Mucosa of stomach (tissue), 1 donor: ENCODE data around the gene OLFML3.
A peak's percentile ranks its signal among the peaks of the same experiment; 100 is the strongest.

Source experiments
- H3K27me3 ChIP-seq: one replicate; pipeline ENCODE4 v1.7.0; 2013; ENCODE audit warnings: mild to moderate bottlenecking, low read length; ENCODE audit not compliant: control insufficient read depth, insufficient read depth
- H3K36me3 ChIP-seq: one replicate; pipeline ENCODE4 v1.7.0; 2013; ENCODE audit warnings: low read length; ENCODE audit not compliant: control insufficient read depth, insufficient read depth
- H3K4me1 ChIP-seq: one replicate; pipeline ENCODE4 v1.7.0; 2013; ENCODE audit warnings: mild to moderate bottlenecking, low read length; ENCODE audit not compliant: control insufficient read depth, insufficient read depth
- H3K4me3 ChIP-seq: one replicate; pipeline ENCODE4 v1.7.0; 2013; ENCODE audit warnings: low read length
- H3K9ac ChIP-seq: one replicate; pipeline ENCODE4 v1.7.0; 2013; ENCODE audit warnings: mild to moderate bottlenecking, low read length, moderate library complexity
- H3K9me3 ChIP-seq: one replicate; pipeline ENCODE4 v1.7.0; 2013; ENCODE audit warnings: mild to moderate bottlenecking, low read length, moderate library complexity; ENCODE audit not compliant: control insufficient read depth
- donor health status: Pancreatic carcinoma.

OLFML3 gene, protein sequence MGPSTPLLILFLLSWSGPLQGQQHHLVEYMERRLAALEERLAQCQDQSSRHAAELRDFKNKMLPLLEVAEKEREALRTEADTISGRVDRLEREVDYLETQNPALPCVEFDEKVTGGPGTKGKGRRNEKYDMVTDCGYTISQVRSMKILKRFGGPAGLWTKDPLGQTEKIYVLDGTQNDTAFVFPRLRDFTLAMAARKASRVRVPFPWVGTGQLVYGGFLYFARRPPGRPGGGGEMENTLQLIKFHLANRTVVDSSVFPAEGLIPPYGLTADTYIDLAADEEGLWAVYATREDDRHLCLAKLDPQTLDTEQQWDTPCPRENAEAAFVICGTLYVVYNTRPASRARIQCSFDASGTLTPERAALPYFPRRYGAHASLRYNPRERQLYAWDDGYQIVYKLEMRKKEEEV

DNA sequence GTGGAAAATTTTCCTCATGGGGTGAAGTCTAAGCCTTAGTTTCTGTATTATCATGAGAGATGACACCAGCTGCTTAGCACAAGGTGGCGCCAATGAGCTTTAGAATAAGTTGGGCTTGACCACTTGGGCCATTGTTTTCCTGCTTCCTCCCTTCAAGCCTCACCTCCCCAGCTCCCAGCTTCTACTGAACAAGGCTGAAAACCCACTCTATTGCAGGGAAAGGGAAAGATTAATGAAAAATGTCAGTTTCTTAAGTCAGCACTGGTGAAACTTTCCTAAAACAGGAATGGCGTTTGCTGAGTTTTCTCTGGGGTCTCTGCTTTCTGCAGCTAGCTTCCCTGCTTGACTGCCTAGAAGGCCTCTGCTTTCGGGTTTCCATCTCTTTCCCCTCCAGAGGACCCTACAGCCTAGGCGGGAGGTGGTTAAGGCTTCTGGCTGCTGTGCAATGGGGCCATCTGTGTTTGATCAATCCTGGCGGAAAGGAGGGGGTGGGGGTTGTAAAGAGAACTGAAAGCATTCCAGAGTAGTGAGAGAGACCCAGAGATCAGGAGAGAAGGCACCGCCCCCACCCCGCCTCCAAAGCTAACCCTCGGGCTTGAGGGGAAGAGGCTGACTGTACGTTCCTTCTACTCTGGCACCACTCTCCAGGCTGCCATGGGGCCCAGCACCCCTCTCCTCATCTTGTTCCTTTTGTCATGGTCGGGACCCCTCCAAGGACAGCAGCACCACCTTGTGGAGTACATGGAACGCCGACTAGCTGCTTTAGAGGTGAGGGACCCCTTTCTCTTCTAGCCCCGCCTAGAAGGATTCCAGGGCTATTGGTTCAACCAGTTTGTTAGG is at the start of gene OLFML3:
Gene OLFML3 (plus strand): TSS at position 612 of the 840 bp plus-strand sequence. CDS start 43 bp downstream, at position 655.
- no peaks in the 10 kb centered on the region for H3K9me3 ChIP-seq

DNA sequence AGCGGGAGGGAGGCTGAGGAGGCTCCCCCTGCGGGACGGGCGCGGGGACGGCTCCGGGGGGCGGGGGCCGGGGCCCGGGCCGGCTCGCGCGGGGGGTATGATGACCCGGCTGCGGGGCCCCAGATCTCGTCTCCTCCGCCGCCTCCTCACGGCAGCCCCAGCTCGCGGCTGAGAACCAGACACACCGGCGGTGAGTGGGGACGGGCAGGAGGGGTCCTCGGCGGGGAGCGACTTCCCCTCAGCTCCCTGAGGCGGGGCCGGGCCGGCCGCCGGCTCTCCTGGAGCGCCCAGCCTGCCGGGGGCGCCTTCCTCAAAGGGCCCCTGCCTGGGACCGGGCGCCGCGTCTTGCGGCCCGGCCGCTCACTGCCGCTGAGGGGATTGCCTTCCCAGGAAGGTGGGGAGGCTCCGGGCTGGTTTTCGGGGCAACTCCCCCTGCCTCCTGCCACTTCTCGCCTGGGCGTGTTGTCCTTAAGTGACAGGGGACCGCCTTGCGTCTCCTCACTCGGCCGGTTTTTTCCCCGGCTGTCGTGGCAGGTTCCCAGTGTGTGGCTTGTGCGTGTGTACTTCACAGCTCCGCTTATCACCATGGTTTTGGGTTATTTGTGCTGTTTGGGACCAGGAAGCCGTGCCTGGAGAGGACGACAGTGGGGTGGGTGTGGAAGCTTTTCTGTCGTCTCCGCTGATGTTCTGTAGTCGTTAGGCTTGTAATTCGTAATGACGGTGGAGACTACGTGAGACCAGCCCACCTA is 49.4 kb upstream of the OLFML3 start:
- Histone ChIP-seq H3K27me3 (no peaks in the 10 kb centered on the region), H3K4me3 (peak overlapping the region; percentile 81), H3K36me3 (no peaks in the 10 kb centered on the region), H3K9ac (peak overlapping the region; percentile 97), H3K9me3 (no peaks in the 10 kb centered on the region), H3K4me1 (peaks cover 22% of the 10 kb centered on the region)

More for the DNA sequence above, at the start of gene OLFML3:
- Histone ChIP-seq H3K36me3 (no peaks in the 10 kb centered on the region), H3K4me3 (no peak within 1 kb of the TSS), H3K27me3 (no peaks in the 10 kb centered on the region), H3K4me1 (peaks cover 22% of the 10 kb centered on the region), H3K9ac (peak within 1 kb of the TSS; percentile 50)

DNA sequence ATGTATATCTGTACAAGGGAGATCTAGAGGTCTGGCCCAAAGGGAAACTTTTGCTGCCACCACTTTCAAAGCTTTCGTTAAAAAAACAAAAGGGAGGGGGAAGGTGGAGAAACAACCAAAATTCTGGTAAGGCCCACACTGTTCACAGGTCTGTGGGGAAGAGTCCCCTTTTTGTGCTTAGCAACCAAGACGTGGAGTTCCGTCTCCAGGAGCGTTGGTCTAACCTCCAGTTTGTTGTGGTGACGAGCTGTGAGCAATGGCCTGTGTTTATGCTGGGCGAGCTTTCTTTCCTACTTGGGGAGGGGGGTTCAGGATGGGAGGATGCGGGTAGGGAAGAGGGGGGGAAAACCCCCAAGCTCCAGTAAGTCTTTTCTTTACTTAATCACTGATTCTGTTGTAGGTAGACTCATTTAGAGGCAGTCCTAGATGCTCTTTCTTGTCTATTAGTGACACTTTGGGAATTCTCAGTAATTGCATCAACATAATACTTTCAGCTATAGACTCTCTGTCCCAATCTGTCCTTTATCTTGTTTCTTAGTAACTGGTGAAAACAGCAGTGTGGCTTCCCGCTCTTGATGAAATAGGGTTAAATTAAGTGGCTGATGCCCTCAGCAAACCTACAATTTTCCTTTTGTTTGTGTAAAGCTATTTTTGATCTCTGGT is 48.6 kb upstream of the OLFML3 start:
- no peaks in the 10 kb centered on the region for H3K9me3 ChIP-seq
- peak overlapping the region; percentile 97 for H3K9ac ChIP-seq
- H3K4me3 ChIP-seq, result peak overlapping the region; percentile 48
- H3K27me3 ChIP-seq, result no peaks in the 10 kb centered on the region
- no peaks in the 10 kb centered on the region for H3K36me3 ChIP-seq
- H3K4me1 ChIP-seq, result peaks cover 22% of the 10 kb centered on the region

DNA sequence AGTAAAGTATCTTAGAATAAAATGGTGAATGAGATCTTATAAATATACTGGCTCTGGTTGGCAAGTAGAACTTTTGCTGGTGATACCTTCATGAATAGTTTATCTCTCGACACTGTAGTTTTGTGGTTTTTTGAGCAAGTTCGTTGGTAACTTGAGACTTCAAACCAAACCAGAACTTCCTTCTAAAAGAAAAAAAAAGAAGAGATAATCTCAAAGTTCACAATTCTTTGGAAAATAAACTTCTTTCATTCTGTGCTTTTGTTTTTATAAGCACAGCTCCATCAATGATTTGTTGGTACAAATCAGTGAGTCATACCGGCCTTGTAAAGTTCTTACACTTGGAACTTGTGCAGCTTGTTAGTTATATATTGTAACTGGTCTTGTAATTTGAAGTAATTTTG is 47.8 kb upstream of the OLFML3 start:
- Histone ChIP-seq H3K9ac (no peak overlapping the region), H3K4me1 (peaks cover 22% of the 10 kb centered on the region), H3K36me3 (no peaks in the 10 kb centered on the region), H3K27me3 (no peaks in the 10 kb centered on the region), H3K4me3 (no peak overlapping the region), H3K9me3 (no peaks in the 10 kb centered on the region)

DNA sequence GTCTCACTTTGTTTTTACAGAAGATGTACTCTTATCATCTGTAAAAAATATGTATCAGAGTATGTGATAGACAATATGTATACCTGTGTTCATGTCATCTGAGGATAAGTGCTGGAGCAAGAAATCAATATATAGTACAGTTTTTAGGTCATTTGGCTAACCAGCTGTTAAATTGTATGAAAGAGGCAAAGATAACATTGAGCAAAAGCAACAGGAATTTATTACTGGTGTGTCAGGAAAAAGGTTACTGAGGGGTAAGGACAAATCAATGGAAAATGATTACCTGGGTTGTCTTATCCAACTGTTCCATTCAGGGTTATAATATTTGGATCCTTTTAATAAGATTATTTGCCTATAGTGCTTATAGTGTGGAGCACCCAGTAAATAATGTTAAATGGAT is 45.3 kb upstream of the OLFML3 start:
- no peak overlapping the region for H3K4me3 ChIP-seq
- H3K9ac ChIP-seq, result no peak overlapping the region
- H3K4me1 ChIP-seq, result peaks cover 16% of the 10 kb centered on the region
- no peaks in the 10 kb centered on the region for H3K9me3 ChIP-seq
- H3K36me3 ChIP-seq, result no peaks in the 10 kb centered on the region
- H3K27me3 ChIP-seq, result no peaks in the 10 kb centered on the region

DNA sequence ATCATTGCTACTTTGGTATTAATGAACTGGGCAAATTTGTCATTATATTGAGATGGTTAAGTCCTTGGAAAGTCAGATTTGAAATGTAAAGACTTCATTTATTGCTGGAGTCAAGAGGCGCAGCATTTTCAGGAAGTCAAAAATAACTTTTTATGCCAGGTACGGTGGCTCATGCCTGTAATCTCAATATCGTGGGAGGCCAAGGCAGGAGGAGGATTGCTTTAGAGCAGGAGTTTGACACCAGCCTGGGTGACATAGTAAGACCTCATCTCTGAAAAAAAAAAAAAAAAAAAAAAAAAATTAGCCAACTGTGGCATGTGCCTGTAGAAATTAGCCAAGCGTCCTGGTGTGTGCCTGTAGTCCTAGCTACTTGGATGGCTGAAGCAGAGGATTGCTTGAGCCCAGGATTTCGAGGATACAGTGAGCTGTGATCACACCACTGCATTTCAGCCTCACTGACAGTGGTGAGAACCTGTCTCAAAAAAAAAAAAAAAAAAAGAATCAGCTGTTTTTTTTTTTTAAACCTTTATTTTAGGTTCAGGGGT is 44.7 kb upstream of the OLFML3 start:
- H3K4me1 ChIP-seq, result peaks cover 16% of the 10 kb centered on the region
- no peak overlapping the region for H3K4me3 ChIP-seq
- no peak overlapping the region for H3K9ac ChIP-seq
- no peaks in the 10 kb centered on the region for H3K9me3 ChIP-seq
- no peaks in the 10 kb centered on the region for H3K36me3 ChIP-seq
- H3K27me3 ChIP-seq, result no peaks in the 10 kb centered on the region

DNA sequence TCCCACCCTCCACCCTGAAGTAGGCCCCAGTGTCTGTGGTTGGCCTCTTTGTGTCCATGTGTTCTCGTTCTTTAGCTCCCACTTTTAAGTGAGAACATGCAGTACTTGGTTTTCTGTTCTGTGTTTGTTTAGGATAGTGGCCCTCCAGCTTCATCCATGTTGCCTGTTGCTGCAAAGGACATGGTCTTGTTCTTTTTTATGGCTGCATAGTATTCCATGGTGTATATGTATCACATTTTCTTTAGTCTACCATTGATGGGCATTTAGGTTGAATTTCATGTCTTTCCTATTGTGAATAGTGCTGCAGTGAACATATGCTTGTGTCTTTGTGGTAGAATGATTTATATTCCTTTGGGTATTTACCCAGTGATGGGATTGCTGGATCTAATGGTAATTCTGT is 44.1 kb upstream of the OLFML3 start:
- no peaks in the 10 kb centered on the region for H3K27me3 ChIP-seq
- peaks cover 16% of the 10 kb centered on the region for H3K4me1 ChIP-seq
- H3K36me3 ChIP-seq, result no peaks in the 10 kb centered on the region
- no peaks in the 10 kb centered on the region for H3K9me3 ChIP-seq
- no peak overlapping the region for H3K9ac ChIP-seq
- no peak overlapping the region for H3K4me3 ChIP-seq

DNA sequence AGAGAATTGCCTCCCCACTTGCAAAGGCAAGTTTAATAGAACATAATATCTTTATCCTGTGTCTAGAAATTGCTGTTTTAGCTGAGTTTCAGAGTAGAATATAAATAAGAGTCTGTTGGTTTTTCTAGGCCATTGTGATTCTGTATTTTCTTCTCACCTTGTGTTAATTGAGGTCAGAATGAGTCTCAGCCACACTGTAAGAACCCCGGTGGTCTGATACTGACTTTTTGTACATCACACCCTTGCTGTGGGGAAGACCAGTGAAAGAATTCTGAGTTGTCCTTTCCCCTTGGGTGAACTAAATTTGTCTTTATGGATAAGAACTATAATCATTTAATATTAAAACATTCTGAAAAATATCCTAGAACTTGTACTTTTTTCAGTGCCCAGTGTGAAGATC is 43.3 kb upstream of the OLFML3 start:
- Histone ChIP-seq H3K4me1 (peaks cover 16% of the 10 kb centered on the region), H3K36me3 (no peaks in the 10 kb centered on the region), H3K9me3 (no peaks in the 10 kb centered on the region), H3K27me3 (no peaks in the 10 kb centered on the region), H3K9ac (no peak overlapping the region), H3K4me3 (no peak overlapping the region)

DNA sequence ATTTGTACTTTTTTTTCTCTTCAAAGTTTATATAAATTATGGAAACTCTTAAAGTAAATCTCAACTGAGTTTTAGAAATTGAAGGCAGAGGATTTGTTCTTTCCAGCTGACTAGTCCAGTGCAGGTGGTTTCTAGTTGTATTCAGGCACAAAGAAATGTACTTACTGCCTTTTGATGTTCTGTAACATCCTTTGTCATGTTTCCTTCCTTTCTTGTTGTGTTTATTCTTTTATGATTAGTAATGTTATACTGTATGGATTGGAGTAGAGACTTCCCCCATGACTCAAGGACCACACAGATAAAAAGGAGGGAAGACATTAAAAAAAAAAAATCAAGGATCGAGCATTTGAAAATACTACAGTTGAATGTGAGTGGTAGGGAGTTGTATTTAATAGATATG is 42.1 kb upstream of the OLFML3 start:
- Histone ChIP-seq H3K4me1 (peaks cover 6% of the 10 kb centered on the region), H3K4me3 (no peak overlapping the region)

DNA sequence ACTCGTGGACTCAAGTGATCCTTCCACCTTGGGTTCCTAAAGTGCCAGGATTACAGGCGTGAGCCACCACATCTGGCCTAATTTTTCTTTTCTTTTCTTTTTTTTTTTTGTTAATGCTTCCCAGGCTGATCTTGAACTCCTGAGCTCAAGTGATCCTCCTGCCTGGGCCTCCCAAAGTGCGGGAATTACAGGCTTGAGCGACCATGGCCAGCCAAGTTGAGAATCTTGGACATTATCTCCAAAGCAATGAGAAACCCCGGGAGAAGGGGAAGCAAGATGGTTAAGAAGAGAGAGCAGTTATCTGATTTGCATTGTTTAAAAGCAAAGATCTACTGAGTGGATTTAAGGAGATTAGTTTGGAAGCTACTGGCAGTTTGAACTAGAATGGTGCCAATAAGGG is 41.1 kb upstream of the OLFML3 start:
- H3K4me3 ChIP-seq, result no peak overlapping the region
- H3K27me3 ChIP-seq, result no peaks in the 10 kb centered on the region
- H3K4me1 ChIP-seq, result peaks cover 6% of the 10 kb centered on the region
- no peaks in the 10 kb centered on the region for H3K9me3 ChIP-seq
- no peaks in the 10 kb centered on the region for H3K36me3 ChIP-seq
- no peak overlapping the region for H3K9ac ChIP-seq

More for the DNA sequence above, 42.1 kb upstream of the OLFML3 start:
- Histone ChIP-seq H3K9ac (no peak overlapping the region), H3K36me3 (no peaks in the 10 kb centered on the region), H3K9me3 (no peaks in the 10 kb centered on the region), H3K27me3 (no peaks in the 10 kb centered on the region)
